Left cardiac atrium (tissue), 4 donors: ENCODE measurements around the gene SLC44A1. TPM values are rescaled to one million over a fixed set of nuclear protein-coding genes. Genes with fewer than 3 reads are reported as not detected.

Source experiments
- ATAC-seq, 2 donors: fragments of 200-7000 bp; cut with Tn5 transposase; one replicate each; pipeline ENCODE4 v1.9.1; 2020; ENCODE audit warnings: mild to moderate bottlenecking in 2 of 2, moderate library complexity in 2 of 2
- DNase-seq: peaks from one replicate; pipeline ENCODE4 v3.0.0-alpha.2; 2020
- intact Hi-C, 2 donors: fragments of 100-400 bp; cut with DNase I; formaldehyde crosslinking; loops; one replicate each; pipeline versions ENCODE4 v1.14.1 to v1.15.1; 2022 to 2023
- total RNA-seq, 2 donors: library from RNA; stranded (reverse); fragmentation: NEBNext Ultra II Directional; extraction: Animal tissue kit (Norgen Biotek cat#: 25700); gene quantifications; one replicate each; pipeline ENCODE4 v1.2.1, GENCODE V29; 2021
- donor health status: DM: no; HTN: yes; CAD: no.
- donor health status: DM: no; HTN: yes; CAD: no; lungs with severe emphysema.
- donor health status: DM: yes; HTN: yes; CAD: no.
- donor health status: Dilated cardiomyopathy.

SLC44A1 gene
- total RNA-seq, 2 donors from 2014 or later: 16.9 to 17.3 TPM

DNA sequence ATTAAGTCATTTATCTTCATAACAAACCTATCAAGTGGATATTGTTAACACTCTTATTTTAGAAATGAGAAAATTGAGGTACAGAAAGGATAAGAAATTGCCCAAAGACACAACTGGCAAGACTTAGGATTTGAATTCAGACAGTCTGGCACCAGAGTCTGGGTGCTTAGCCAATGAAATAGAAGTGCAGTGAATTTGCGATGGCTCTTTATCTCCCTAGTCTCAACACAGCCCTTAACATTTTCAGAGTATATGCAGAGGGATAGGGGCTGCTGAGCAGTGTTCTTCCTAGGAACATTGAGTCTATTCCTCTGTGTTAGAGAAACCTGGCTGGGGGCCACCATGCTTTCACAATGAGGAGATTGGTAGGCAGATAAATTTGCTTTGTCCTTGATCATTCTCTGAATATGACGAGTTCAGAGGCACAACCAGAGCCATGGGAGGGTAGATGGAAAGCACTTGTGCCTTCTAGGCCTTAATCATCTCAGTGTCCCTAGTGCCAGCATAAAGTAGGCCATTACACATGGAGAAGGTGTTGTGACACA lies 197.2 kb downstream of the SLC44A1 start:
- ATAC-seq (no peak), DNase-seq (no peak)
- intact Hi-C loops: no loop called here

DNA sequence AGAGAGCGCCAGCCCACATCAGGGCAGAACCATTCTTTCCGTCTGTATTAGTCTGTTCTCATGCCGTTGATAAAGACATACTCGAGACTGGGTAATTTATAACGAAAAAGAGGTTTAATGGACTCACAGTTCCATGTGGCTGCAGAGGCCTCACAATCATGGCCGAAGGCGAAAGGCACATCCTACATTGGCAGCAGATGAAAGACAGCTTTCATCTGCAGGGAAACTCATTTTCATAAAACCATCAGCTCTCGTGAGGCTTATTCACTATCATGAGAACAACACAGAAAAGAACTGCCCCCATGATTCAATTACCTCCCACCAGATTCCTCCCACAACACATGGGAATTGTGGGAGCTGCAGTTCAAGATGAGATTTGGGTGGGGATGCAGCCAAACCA lies 198.7 kb downstream of the SLC44A1 start:
- intact Hi-C loops: no loop called here
- no peak for DNase-seq
- ATAC-seq: no peak

DNA sequence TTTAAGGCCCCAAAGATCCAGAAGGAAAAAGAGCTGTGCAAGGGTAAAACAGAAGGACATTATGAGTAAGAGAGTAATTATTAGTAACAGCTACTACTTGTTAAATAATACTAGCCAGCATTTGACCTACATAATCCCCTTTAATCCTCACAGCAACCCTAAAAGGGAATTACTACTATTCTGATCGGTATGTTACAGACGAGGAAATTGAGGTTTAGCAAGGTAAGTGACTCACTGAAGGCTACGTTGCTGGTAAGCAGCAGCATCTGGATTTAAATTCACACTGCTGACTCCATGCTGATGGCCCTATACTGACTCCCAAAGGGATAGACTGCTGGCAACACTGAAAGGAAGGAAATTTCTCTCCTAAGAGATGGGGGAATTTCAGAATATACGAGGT lies 199.7 kb downstream of the SLC44A1 start:
- ATAC-seq (no peak), DNase-seq (no peak)
- intact Hi-C loops: no loop called here

DNA sequence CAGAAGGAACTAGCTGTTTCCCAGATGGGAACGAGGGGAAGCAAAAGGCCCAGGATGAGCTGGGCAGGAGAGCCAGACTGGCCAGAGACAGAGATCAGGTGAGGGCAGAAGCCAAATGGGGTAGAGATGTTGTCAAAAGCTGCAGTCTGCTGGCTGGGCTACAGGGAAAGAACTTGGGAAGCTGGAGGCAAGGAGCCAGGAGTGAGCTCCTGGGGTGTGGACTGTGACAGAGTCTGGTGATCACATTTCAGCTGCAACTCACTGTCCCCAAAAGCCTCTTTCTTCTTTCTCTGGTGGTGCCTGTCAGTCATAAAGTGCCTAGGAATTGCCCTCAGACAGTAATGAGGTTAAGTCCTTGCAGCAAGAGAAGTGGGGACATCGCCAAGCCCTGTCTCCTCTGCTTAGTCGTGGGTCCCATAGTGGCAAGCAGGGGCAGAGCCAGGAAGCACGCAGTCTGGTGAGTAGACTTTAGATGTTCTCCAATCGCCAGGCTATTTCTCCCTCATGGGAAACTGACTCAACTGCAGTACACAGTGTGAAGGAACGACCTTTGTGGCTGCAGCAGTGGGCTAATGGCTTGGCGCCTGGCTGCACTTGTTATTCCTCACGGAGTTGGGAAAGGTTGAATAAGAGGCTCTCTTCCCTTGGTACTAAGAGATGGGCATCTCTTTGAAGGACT lies 200.9 kb downstream of the SLC44A1 start:
- DNase-seq (no peak), ATAC-seq (no peak)
- intact Hi-C loops: no loop called here

DNA sequence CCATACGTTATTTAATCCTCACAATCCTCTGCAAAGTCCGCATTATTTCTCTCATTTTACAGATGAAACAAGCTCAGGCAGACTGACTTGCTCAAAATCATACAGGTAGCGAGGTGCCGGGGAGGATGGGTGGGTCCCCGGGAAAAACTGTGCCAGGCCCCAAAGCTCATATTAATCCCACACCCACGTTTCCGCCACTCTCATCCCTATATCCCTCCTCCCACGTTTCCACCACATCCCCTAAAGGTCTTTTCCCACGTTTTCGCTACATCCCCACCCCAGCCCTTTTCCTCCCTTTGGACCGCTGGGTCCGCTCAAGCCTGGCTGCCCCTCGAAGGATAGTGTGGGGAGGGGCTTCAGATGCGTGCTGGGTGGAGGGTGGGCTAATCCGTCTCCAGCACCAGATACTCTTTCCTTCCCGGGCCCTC lies 202.9 kb downstream of the SLC44A1 start:
- no peak for DNase-seq
- no peak for ATAC-seq
- intact Hi-C loops: no loop called here

DNA sequence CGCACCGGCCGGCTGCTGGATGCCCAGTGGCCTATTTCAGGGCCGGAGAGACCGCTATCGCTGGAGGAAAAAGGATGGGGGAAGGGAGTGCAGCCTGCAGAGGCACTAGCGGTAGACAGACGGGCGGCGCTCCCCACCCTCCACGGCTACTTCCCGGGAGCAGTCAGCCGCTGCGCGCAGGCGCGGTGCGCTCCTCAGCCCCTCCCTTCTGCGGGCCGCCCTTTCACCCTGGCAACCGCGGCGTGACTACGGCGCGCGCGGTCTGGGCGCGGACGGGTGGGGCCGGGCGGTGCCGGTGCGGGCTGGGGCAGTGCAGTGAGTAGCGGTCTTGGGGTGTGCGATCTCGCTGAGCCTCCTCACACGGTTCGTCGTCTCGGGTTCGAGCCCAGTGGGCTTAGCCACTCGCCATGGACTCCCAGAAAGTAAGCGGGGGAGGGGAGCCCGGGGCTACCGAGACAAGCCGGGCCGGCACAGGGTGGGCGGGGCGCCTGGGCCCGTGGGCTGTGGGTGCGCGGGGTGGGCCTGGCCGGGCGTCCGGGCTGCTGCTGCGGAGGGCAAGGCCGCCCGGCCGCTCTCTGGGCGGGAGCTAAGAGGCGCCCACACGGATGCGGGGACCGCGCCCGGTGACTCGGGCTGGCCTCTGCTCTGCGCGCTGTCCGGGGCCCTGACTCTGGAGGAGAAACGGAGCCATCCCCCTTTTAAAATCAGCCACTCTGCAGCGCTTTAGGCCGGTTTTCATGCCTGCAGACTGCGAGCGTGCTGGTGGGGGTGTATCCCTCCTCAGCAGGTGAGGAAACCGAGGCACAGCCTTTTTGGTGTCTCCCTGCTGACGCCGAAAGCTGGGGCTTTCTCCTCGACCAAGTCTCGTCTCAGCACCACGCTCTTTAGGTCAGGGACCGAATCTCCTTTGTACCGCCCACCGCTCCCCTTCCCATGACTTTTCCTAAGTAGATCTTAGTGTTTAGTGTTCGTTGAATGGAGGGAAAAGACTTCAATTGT lies 203.7 kb downstream of the SLC44A1 start, which contains the start of gene FSD1L:
TSS of gene FSD1L (plus strand) at position 221 of the 999 bp plus-strand sequence. CDS start at position 408, 187 bp downstream.
- intact Hi-C loops: no loop called here
- ATAC-seq: peak; percentile 99
- peak; percentile 95 for DNase-seq

DNA sequence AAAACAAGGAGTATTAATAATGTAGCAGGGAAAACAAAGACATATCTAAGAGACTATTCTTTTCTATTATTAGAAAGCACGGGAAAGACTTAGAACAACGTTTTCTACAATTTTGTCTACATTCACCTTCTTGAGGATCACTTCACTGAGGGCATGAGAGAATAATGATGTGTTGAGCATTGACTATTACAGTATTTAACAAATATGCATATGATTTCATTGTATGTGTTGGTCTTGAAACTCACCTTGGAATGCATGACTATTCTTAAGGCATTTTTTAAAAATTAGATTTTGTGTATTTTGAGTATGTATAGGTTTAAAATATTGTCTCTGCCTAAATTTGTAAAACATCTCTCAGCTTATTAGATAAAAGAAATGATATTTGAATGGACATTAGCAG lies 204.6 kb downstream of the SLC44A1 start:
- ATAC-seq: no peak
- no peak for DNase-seq
- intact Hi-C loops: no loop called here

DNA sequence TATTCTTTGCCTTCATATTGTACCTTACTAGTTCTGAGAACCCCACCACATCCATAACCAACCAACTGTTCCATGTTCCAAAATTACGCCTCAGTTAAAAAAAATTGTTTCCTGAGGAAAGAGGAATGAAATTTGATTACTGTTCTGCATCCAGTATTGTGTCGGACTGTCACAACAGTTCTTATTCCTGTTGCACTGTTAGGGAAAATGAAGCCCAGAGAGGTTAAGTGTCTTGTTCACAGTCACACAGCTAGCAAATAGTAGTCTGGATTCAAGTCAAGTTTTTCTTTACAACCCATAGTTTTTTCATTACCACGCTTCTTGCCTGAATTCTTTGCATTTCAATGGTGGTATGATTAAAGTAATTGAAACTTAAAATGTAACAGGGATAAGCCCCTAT lies 207.7 kb downstream of the SLC44A1 start:
- intact Hi-C loops: no loop called here
- ATAC-seq (no peak), DNase-seq (no peak)

DNA sequence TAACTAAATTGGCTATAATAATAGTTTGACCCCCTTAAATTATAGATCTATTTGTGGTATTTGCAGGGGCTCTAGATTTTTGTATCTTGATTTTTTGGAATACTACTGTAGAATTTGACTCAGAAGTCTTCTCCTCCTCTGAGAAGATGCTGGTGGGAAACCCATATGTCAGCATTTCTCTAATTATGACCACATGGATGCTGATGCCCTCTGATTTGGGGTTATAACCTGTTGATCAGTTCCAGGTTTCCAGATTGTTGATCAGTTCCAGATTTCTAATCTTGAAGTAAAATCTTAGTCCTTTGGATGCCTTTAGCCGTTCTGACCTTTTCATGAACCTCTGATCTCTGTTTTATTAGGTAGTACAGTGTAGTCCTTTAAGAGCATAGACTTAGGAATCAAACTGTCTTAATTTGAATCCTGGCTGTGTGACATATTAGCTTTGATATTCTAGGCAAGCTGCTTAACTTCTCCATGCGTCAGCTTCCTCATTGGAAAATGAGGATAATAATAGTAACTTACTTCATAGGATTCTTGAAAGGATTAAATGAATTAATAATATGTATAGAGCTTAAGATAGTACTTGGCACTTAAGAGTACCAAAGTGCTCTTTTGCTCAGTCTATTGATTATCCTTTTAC lies 211.5 kb downstream of the SLC44A1 start:
- DNase-seq (no peak), ATAC-seq (no peak)
- intact Hi-C loops: no loop called here

DNA sequence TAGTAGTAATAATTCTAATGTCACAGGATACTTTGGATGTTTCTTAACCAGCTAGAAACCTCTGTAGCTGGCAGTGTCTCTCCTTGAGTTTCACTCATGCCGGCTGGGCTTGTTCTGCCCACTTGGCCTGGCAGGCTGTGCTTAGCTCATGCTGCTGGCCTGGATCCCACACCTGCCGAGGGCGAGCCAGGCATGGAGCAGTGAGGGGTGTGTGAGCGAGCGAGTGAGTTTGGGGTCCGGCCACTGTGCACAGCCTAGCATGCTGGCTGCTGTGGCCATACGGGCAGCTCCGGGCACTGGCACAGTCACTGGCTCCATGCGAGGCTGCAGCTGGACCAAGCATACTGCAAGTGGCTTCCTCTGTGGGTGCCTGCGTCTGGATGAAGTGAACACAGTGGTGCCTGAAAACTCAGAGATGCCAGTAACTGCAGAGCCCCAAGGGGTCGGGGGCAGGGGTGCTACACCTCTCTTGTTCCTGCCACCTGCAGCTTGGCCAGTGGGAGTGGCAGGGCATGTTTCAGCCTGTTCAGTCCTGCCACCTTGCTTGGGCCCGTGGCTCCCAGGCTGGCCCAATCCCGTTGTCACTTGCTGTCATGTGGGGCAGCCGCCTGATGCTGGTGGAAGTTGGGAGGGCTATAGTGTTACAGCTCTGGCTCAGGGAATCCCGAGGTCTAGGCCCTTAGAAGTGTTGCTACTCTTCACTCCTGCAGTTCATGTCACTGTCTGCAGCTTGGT lies 213.3 kb downstream of the SLC44A1 start:
- peak; percentile 78 to 90 for ATAC-seq
- intact Hi-C loops: no loop called here
- no peak for DNase-seq

DNA sequence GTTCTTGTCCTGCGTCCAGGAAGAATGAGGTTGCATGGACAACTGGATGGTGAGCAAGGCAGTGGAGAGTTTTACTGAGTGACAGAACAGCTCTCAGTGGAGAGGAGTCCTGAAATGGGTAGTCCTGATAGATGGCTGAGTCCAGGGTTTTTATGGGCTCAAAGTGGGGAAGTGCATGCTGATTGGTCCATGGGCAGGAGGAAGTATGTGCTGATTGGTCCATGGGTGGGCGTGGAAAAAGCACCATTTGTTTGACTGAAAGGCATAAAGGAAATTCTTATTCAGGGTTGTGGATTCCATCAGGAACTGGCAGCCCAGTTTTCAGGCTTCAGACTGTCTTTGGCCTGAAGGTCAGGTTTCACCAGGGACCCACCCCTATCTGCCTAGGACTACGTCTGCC lies 214.0 kb downstream of the SLC44A1 start:
- no peak for DNase-seq
- ATAC-seq: peak; percentile 26 to 48
- intact Hi-C loops: no loop called here

DNA sequence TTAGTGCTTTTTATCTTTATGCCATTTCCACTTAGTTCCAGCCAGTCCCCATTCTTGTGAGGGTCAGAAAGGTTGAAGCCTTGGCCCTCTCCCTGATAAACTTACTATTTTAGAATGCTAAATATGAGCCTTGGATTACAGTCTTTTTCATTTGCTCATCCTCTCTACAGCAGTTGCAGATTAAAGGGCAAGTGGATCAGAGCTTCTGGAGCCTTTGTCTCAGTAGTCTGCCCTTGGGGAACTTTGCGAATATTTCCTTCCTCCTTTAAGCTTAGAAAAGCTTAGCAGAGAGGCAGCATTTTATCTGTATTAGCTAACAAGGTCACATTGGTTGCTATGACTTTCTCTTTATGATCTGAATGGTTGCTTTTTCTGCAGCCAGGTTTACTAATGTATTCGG lies 214.9 kb downstream of the SLC44A1 start:
- DNase-seq (no peak), ATAC-seq (no peak)
- intact Hi-C loops: no loop called here

DNA sequence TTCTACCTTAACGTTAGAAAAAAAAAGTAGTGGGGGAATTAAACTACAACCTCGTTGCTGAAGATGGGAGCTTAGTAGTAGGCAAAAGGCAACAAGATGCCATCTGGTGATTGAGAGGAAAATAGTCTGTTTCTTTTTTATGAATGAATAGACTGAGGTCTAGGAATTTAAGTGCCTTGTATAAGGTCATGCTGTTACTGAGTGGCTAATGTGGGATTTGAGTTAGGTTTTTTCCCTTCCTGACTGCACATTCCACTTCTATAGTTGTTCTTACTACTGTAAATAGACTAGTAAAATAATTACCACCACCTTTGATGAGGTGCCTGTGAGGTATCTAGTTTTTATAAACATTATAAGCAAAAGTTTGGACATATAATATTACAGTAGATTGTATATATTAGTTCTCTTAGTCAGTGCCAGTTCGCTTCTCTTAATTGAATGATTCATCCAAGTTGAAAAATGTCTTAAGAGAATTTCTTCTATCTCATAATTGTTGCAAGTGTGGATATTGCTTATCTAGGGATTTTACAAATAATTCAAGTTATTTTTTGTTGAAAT lies 222.5 kb downstream of the SLC44A1 start:
- intact Hi-C loops: no loop called here
- DNase-seq (no peak), ATAC-seq (no peak)

DNA sequence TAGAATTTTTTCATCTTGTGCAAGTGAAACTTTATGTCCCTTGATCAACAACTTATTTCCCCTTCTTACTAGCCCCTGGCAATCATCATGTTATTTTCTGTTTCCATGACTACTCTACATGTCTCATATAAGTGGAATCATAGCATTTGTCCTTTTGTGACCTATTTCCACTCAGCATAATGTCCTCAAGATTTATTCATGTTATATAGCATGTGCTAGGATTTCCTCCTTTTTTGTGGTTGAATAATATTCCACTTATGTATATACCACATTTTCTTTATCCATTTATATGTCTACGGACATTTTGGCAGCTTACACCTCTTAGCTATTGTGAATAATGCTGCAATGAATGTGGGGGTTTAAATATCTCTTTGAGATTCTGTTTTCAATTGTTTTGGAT lies 224.4 kb downstream of the SLC44A1 start:
- no peak for ATAC-seq
- no peak for DNase-seq
- intact Hi-C loops: no loop called here

DNA sequence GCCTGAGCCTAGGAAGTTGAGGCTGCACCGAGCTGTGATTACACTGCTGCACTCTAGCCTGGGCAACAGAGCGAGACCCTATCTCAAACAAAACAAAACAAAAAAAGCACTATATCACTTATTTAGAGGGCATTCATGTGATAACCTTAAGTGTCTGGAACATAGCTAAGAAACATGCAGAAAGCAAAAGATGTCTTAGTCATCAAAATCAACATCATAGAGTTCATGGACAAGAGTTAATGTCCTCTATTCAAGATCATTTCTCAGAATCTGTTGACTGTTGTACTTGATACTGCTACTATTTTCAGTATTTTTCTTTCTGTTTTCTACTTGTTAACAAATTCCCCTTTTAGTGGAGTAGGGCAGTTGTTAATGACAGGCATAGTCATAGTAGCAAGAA lies 228.8 kb downstream of the SLC44A1 start:
- ATAC-seq: no peak
- no peak for DNase-seq
- intact Hi-C loops: no loop called here

DNA sequence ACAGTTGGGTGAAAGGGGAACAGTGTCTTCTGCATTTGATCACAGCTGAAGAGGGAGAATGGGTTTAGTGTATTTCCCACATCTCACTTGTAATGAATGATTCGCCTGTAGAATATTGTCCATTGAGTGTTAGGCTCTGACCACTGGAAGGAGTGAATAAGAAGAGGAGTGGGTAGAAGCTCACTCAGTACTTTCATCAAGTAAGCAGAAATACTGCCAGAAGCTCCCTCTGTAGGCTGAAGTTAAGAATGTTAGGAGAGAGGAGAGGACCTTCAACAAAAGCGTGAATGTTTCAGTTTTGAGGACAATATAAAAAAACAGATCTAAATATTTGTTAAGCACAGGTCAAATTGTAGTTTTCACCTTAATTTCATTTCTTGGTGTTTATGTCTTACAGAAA lies 230.9 kb downstream of the SLC44A1 start:
- intact Hi-C loops: no loop called here
- no peak for DNase-seq
- peak; percentile 38 to 64 for ATAC-seq

DNA sequence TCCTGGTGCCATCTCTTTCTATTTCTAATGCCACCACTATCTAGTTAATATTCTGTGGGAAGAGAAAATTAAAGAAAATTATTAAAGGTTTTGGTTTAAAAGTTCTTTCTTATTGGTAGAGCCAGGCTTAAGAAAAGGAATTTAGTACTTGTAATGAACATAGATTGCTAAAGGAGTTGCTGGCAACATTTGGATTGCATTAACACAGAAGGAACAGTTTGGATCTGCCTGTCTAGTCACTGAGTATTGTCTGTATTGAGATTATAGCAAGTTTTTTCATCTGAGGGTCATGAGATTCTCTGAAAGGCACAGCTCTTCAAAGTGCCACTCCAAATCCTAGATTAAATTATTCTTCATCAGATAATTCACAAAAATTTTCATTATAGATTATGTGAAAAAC lies 235.4 kb downstream of the SLC44A1 start:
- no peak for ATAC-seq
- DNase-seq: no peak
- intact Hi-C loops: no loop called here

DNA sequence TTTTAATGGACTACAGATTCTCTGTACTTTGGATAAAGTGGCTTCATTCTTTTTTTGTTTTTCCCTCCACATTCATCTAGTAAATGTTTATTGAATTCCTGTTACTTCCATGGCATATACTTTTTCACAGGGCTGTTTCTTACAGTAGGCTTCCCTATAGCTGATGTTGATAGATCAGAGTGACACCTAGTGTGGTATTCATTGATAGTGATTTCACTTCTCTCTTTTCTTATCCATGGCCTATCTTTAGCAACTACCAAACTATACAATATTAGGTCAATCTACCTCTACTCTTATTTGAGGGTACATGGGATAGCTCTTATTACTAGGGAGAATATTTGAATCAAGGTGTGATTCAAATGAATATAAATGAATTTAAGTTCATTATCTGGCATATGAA lies 239.2 kb downstream of the SLC44A1 start:
- ATAC-seq: no peak
- DNase-seq: no peak
- intact Hi-C loops: no loop called here

DNA sequence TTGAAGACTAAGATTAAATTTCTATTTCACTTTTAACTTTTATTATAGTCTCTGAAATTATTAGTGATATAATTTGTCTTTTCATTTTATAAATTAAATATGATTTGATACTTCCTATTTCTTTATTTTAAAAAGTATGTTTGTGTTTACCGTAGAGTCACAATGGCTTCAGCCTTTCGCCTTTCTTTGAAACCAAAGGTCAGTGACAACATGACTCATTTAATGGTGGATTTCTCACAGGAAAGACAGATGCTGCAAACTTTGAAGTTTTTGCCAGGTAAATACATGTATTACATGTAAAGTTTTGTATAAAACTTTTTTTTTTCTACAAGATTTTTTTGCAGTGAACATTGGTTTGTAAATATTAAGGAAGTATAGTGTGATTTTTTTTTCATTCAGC lies 239.8 kb downstream of the SLC44A1 start:
- ATAC-seq (no peak), DNase-seq (no peak)
- intact Hi-C loops: no loop called here
